GM19468 (cell line): Measurements from ENCODE around the gene F8.

ENCODE experiments used
- ATAC-seq: cut with Tn5 transposase; IDR thresholded peaks from one replicate; pipeline ENCODE4 v1.9.1; 2021; ENCODE audit warnings: mild to moderate bottlenecking, moderate library complexity, moderate number of reproducible peaks; ENCODE audit not compliant: unreplicated experiment; ENCODE audit errors: extremely low read depth

The F8 gene

GRCh38 chrX:155022585-155022984 is at the start of gene F8:
Gene F8, minus strand, starts transcription at chrX:155022723. Its CDS starts 171 bp downstream, at chrX:155022552.
- ATAC-seq, result no peak

- ATAC-seq, result no peak
These were observed 49.3 kb upstream of the F8 start for GRCh38 chrX:155071694-155072280.

GRCh38 chrX:155070975-155071693 is 48.6 kb upstream of the F8 start, which contains the start of the genes BRCC3, CMC4 and MTCP1:
Gene BRCC3, plus strand, starts transcription at chrX:155071508. Its CDS starts 20 bp downstream, at chrX:155071528.
Gene CMC4, minus strand, starts transcription at chrX:155071136. Its CDS starts 7,113 bp downstream, at chrX:155064023.
Gene MTCP1, minus strand, starts transcription at chrX:155071136. Its CDS starts 5,126 bp downstream, at chrX:155066010.
- peak; percentile 53 for ATAC-seq

- no peak for ATAC-seq
These were observed 48.1 kb upstream of the F8 start for GRCh38 chrX:155070663-155070974.

- ATAC-seq, result no peak
These were observed 47.5 kb upstream of the F8 start for GRCh38 chrX:155070038-155070437.

- no peak for ATAC-seq
These were observed 46.9 kb upstream of the F8 start for GRCh38 chrX:155069414-155069813.

- ATAC-seq, result no peak
These were observed 45.6 kb upstream of the F8 start for GRCh38 chrX:155068165-155068564.

GRCh38 chrX:155065035-155065734 is 42.7 kb upstream of the F8 start:
- ATAC-seq, result no peak

GRCh38 chrX:155061760-155062159 is 39.2 kb upstream of the F8 start:
- no peak for ATAC-seq

- ATAC-seq, result no peak
These were observed 34.6 kb upstream of the F8 start for GRCh38 chrX:155056877-155057792.

GRCh38 chrX:155056471-155056870 is 33.9 kb upstream of the F8 start:
- no peak for ATAC-seq

- no peak for ATAC-seq
These were observed 33.0 kb upstream of the F8 start for GRCh38 chrX:155055494-155055893.

- ATAC-seq, result no peak
These were observed 31.7 kb upstream of the F8 start for GRCh38 chrX:155054255-155054654.

GRCh38 chrX:155053656-155054055 is 31.1 kb upstream of the F8 start:
- ATAC-seq, result no peak

- no peak for ATAC-seq
These were observed 30.4 kb upstream of the F8 start for GRCh38 chrX:155052738-155053498.

- no peak for ATAC-seq
These were observed 26.6 kb upstream of the F8 start for GRCh38 chrX:155048977-155049619.

- no peak for ATAC-seq
These were observed 24.4 kb upstream of the F8 start for GRCh38 chrX:155046811-155047528.

GRCh38 chrX:155046129-155046810 is 23.7 kb upstream of the F8 start:
- ATAC-seq, result no peak
